Hepatic stellate cell (primary cell): ENCODE measurements around the gene SGCD.

ENCODE experiments used
- DNase-seq: peaks from one replicate; pipeline ENCODE4 v3.0.0; 2011; ENCODE audit warnings: low spot score

SGCD gene

DNA sequence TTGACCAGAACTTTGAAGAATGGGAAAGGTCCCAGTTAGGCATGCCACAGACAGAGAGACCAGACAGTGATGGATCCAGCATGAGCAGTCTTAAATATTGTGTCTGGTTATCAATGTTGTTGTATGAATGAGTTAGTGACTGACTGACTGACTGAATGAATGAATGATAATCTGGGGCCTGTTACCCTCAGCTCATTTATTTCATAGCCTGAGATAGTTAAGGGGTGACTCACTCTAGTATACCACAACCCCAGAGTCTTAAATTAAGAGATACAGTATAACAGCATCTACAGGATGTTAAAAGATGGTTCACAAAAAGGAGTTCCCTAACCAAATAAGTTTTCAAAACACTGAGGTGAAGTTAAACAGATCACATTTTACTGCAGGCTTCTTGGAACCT is 133.5 kb downstream of the SGCD start:
- no peak for DNase-seq

DNA sequence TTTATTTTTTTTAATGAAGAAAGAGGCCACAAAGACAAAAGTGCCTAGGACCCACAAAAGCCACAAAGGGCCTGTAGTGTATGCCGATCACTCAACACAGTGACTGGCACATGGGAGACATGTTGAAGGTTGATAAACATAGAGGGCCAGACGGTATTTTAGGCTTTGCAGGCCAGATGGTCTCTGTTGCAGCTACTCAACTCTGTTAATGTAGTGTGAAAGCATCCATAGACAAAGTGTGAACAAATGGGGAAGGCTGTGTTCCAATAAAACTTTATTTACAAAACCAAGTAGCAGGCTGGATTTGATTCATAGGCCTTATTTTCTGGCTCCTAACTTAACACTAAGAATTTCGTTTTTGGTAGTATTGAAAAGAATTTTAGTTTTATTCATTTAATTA is 139.9 kb downstream of the SGCD start:
- DNase-seq: no peak

DNA sequence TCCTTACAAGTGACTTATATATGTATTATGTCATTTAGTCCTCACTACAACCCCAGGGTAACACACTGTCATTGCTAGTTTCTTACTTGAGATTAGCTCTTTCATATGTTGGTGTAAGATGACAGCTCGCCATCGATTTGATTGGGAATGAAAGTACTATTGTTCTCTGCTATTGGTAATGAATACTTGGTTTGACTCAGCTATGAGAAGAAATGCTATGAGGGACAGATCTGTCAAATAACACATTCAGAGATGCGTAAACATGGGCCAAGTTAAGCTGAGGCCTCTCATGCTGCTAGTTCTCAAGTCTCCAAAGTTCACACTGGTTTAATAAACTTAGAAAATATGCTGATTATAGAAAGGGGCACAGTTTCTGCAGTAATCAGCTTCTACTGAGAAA is 142.7 kb downstream of the SGCD start:
- no peak for DNase-seq

DNA sequence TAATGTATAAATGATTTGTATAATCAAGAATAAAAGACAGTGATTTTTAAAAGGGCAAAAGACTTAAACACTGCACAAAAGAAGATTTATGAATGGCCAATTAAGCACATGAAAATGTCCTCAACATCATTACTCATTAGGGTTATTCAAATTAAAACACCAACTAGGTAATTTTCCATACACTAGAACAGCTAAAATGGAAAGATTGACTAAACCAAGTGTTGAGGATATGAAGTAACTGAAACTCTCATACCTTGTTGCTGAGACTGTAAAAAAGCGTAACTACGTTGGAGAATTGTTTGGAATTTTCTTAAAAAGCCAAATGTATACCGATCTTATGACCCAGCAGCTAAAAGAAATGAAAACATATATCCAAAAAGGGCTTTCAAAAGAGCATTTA is 144.9 kb downstream of the SGCD start:
- no peak for DNase-seq

DNA sequence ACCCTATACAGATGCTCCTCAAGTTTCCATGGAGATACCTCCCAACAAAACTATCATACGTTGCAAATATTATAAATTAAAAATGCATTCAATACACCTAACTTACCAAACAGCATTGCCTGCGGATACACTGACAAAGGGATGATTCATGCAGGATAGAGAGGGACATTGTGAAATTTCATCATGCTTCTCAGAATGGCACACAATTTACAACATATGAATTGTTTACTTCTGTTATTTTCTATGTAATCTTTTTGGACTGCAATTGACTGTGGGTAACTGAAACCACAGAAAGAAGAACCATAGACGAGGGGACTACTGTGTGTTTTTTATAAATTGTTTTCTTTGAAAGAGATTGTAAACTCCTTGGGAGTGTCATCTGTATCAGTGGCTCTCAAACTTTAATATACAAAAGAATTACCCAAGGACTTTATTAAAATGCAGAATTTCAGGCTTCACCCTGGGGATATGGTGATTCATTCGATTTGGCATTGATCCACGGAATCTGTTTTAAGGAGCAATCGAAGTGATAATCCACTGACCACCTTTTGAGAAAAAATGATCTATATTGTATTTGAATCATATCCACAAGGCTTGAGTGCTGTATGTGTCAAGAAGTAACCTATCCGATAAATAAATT is 146.4 kb downstream of the SGCD start:
- DNase-seq: no peak

DNA sequence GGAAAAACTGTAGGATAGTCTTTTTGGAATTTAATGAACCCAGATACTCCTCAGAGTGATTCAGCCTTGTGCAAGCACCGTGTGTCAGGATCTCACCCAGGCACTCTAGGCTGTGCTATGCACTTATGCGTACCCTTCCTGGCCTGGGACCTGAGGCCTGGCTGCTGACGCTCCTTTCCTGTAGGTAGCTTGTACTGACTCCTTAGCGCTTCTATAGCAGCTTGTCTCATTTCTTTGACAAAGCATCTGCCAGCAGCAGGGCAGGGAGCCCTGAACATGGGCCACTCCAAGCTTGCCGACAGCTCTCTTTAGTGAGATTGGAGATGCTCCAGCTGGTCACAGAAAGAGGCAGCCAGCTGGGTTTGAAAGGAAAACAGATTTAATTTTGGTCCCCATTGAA is 147.3 kb downstream of the SGCD start:
- no peak for DNase-seq

DNA sequence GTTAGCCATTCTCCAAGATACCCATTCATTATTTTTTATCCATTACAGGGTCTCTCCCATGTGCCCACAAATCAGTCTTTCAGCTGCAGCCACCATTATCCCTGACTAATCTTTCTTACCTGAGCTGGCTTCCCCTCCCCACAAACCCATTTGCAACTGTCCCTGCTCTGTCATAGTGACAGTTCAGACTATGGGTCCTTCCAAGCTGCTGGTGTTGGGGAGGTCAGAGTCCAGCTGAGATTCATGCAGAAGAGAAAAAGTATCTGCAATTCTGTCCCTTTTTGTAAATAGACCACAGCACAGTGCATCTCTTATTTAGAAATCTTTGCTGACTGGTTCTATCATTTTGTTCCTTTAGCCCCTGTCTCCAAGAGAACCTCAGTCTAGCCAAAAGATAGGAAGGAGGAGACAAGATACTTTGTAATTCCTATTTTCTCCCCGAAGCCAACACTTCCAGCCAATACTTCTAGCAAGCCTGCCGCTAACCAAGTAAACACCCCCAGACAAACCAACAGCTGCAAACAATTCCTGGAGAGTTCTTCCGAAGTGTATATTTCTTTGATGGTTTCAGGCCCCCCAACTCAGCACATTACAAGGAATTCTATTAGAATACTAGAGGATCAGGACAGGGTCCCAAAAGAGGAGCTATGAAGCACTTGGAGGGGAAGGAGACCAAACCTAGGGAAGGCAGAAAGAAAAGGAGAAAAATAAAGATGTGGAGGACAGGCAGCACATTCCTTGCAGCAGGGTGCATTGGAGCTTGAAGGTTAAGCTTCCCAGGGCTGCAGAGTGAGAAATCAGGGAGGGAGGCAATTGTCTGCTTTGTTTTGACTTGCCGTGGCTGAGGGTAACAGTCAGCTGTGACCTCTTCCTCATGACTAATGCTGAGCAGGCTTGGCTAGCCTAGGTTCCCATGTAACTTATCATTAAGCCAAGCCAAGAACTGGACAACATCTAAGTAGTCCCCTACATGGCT is 148.5 kb downstream of the SGCD start:
- DNase-seq: no peak

DNA sequence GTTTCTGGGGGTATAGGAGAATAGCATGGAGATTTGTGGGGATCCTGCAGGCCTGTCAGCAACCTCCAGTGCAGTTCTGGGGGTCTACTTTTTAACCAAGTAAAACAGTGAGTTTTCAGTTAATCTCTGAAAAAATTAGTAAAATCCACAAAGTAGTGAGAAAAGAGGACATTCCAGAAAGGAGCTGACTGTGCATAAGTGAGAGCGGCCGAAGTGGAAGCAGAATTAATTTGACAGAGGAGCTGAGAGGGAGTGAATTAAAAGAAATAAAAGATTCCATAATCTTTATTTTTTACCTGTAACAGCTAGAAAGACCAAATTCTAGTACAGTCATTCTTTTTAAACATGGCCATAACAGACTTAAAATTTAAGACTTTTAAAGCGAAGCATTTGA is 149.2 kb downstream of the SGCD start:
- no peak for DNase-seq

DNA sequence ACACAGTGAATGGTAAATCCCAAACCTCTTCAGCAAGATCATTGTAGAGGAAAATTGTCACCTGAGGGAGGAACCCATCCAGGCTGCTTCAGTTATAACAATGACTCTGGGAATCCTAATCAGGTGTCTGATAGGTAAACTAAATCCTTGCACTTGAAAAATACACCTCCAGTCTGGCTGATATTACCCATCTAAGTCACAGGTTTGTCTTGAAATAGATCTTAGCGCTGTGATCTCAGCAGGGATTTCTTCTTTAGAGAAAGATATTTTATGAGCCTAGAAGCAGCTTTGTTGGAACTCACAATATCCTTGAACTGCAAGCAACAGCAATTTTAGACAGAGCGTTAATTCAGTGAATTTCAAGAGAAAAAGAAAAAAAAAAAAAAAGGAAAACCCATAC is 149.7 kb downstream of the SGCD start:
- DNase-seq: no peak

DNA sequence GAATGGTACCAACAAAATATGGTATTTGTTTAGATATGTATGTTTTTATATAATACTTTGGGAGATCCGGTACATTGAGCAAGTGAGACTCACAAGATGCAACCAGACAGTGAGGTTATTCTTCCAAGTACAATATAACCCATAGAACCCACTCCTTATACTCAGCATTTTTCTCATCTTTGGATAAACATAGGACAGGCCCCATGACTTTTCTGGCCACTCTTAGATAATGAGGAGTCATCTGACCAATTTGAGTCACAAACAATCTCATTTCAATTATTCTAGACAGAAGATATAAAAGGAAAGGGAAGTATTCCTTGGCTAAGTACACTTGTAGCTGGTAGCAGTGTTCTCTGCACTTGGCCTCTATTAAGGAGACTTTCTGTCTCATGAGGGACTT is 150.2 kb downstream of the SGCD start:
- no peak for DNase-seq

DNA sequence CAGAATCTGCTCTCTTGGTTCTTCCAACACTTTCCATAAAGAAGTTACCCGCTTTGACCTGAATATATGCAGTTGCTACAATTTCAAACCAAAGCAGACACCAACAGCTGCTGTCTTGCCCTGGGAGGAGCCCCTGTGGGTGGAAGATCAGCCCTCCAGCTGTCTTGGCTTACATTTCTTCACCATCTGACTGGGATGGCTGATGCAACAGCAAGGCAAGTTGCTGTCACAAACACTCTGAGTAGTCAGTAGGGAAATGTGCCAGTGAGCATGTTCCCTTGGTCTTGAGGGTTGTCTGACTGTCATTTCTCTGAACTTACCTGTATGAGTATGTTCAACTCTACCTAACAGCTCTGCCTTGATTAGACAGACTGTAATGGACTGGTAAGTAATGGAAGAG is 152.9 kb downstream of the SGCD start:
- DNase-seq: no peak

DNA sequence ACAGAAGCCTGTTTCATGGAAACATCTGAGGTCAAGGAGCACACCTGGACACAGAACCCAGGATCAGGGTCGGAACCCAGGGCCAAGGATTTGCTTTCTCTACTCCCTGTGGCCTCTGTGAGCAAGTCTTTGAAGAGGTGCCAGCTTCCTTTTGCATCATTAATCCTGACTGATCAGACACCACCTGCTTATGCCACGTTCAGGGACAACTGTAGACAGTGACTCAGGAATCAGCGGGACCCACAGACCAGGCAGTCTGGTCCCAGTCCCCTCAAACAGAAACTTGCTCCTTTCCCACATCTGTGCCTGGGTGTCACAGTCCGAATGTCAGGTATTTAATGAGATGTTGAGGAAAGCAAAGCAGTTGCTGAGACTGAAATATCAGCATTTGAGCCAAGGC is 154.8 kb downstream of the SGCD start:
- DNase-seq: no peak

DNA sequence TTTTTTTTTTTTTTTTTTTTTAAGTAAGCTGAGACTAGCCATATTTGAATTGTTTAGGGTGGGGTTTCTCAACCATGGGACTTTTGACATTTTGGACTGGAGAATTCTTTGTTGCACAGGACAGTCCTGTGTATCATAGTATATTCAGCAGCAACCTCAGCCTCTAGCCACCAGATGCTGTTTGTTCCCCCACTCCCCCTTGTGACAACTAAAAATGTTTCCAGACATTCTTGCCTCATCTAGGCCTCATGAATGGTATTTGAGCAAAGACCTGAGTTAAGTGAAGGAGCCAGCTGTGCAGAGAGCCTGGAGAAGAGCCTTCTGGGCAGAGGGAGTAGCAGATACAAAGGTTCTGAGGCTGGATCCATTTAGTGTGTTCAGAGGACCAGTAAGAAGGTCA is 155.9 kb downstream of the SGCD start:
- no peak for DNase-seq

DNA sequence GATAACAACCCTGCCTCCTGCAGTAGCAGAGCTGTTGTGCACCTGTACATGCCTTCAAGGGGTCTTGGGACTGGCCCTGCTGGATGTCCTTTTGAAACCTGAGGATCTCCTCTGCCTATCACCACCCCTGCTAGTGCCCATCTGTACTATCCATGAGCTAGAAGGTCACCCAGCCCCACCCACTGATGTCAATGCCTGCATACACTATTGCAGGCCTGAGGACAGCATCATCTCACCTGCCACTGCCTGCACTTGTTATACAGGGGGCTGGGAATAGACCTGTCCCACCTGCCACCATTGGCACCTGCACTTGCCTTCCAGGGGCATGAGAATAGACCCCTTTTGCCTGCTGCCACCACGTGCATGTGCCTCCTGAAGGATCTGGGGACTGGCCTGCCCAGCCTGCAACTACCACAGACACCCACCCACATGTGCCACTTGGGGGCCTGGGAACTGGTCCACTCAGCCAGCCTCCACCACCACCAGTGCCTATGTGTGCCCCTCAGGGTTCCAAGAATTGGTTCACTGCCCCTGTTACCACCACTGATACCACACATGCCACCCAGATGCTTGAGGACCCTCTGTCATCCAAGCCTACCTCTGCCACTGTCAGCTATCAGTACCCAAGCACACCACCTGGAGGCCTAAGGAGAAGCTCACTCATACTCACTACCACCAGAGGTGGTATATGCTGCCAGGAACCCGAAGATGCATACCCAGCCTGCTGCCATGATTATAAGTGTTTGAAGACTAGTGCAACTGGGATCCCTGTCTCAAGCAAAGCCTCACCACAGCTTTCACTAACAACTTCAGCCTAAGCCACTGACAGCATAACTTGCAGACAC is 159.7 kb downstream of the SGCD start:
- DNase-seq: no peak

DNA sequence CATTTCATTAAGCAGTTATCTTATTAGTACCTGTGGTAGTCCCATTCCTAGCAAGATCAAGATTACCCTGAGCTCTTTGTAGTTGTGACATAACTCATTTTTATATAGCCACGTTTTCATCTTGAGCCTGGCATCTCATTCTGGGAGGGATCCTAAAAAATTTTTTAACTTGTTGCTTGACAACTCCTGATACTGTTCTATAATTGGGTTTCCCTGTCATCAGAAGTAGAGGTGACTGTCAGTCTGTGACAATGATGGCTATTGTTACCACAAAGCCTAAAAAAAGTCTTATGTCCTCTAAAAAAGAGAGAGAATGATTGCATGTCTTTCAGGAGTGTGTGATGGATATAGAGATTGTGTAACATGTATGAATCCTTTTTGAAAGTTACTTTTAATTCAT is 164.8 kb downstream of the SGCD start:
- DNase-seq: no peak

DNA sequence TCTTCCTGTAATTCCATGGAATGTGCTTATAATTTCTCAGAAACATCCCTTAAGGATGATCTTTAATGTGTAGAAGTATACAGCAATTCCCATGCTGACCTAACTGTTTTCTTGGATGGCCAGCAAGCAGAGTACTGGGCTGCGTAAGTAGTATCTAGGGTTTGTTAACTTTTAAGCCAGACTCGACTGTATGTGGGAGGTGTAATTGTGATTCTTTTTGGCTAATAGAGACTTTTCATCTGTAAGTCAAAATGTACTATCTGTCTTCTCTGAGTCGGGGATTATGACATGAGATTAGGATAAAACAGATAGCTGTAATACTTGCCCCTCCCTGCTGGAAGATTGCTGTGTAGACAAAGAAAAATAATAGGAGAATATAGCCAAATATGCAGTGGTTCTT is 169.3 kb downstream of the SGCD start:
- no peak for DNase-seq

DNA sequence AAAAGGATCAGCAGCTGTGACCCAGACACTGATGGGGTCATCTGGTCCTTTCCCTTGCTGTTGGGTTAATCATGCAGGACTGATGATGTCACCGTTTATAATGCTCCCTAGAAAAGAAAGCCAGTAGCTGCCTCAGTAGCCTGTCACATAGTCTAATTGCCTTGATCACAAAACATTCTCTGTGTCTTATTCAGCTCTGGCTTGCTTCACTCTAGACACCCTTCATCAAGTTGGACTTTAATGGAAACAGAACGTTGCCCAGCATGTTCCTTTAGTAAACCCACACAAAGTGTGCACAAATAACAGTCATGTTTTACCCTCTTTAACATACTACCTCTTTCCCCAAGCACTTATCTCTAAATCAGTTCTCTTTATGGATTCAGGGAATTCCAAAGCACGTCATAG is 170.8 kb downstream of the SGCD start:
- no peak for DNase-seq

DNA sequence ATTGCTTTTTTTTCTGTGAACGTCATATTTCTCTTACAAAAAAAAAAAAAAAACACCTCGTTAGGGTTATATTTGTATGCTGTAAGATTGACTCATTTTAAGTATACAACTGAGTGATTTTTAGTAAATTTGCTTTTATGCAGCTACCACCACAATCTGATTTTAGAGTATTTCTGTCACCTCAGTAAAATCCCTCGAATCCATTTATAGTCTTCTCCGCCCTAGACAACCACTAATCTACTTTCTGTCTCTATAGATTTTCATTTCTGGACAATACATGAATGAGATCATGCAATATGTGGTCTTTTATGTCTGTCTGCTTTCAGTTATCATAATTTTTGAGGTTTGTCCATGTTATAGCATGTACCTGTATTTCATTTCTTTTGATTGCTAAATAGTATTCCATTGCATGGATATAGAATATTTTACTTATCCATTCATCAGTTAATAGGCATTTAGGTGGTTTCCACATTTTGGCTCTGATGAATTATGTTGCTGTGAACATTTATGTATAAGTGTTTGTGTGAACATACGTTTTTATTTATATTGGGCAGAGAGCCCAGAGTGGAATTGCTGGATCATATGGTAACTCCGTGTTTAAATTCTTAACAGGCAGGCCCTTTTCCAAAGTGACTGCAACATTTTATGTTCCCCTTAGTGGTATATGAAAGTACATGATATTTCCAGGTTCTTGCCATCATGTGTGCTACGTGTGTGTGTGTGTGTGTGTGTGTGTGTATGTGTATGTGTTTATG is 171.4 kb downstream of the SGCD start:
- no peak for DNase-seq

DNA sequence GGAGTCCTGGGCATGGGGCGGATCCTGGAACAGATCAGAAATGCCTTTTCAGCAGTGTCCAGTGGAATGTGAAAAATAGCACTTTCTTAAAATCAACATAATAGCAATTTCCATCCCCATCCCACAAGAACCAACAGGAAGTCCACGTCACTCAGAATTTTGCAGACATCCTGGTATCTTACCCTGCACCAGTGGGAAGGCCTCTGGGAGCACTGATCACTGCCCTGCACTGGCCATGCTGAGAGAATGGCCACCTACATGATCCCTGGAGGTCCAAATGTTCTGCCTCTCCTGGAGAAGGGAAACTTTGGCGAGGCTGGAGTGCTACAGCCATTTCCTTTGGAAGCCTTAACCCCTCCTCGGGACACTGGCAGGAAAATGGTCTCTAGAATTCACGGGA is 173.8 kb downstream of the SGCD start:
- DNase-seq: no peak

DNA sequence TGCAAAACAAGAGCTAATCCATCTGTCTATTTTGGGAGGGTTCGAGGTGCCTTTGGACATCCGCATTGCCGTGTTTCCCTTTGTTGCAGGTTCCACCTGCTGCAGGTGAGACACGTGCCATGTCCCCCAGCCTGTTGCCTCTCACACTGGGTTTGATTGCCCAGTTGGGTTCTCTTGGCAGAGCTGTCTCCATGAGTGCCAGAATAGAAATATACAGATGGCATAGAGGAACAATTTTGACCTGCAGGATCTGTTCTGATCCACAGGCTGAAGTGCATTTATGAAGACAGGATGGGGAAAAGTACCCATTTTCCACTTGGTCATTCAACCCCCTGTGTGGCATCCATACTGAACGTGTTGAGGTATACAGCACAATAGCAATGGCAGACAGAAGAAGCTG is 178.1 kb downstream of the SGCD start:
- no peak for DNase-seq

DNA sequence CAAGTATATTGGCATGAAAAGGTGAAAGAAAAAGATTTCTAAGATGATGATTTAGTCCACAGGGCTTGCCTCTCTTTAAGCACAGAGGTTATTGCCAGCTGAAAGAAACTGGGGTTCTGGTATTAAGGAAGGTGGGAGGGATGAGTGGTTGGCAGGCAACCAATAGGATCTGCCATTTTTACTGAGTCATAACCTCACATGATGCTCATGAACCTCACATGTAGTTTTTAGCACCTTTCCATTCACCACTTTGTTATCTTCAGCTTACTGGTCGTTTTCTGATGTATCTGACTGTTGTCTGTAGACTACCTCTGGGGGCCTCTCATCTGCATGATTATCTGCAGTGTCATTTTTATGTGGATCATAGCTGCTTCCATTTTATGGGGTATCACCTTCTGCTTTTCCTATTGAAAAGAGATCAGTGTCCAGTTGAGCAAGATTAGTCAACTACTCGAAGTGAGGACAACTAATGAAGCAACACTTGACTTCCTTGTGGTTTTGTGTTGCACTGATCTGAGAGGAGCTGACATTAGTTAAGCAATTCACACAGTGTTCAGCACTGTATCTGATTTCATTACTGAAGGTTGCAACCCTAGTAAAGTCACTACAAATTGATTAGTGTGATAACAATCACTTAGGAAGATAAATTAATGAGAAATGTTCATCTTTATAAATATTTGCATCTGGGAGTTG is 186.3 kb downstream of the SGCD start:
- no peak for DNase-seq
